Peyer's patch (tissue), 4 donors: ENCODE results near the gene ACOT7.

ENCODE experiments used
- CTCF ChIP-seq, 6 experiments: fragments of 450-650 bp in 4 of 6; fragments of 200-600 bp in 2 of 6; sonication (generic) in 1 of 6; IDR thresholded peaks; one replicate each; pipeline ENCODE4 v1.5.1; 2017 to 2019; ENCODE audit warnings: antibody characterized with exemption in 6 of 6, mild to moderate bottlenecking in 3 of 6, moderate library complexity in 1 of 6
- POLR2A ChIP-seq, 2 donors: fragments of 450-650 bp; IDR thresholded peaks; one replicate each; pipeline ENCODE4 v1.5.1; 2017; ENCODE audit warnings: antibody characterized with exemption in 2 of 2, mild to moderate bottlenecking in 2 of 2, moderate library complexity in 2 of 2

GRCh38 chr1:6234502-6235295 is 158.9 kb downstream of the ACOT7 start:
- TF ChIP-seq CTCF (IDR thresholded peaks at IDR 0.05) (no peak), POLR2A (IDR thresholded peaks at IDR 0.05) (no peak)
